HG03439 (cell line): ENCODE results near the gene CD69.
A peak's percentile ranks its signal among the peaks of the same experiment; 100 is the strongest.

Source experiments
- ATAC-seq: cut with Tn5 transposase; IDR thresholded peaks from one replicate; pipeline ENCODE4 v1.9.1; 2021; ENCODE audit warnings: mild to moderate bottlenecking, moderate library complexity; ENCODE audit not compliant: unreplicated experiment

Gene CD69

DNA sequence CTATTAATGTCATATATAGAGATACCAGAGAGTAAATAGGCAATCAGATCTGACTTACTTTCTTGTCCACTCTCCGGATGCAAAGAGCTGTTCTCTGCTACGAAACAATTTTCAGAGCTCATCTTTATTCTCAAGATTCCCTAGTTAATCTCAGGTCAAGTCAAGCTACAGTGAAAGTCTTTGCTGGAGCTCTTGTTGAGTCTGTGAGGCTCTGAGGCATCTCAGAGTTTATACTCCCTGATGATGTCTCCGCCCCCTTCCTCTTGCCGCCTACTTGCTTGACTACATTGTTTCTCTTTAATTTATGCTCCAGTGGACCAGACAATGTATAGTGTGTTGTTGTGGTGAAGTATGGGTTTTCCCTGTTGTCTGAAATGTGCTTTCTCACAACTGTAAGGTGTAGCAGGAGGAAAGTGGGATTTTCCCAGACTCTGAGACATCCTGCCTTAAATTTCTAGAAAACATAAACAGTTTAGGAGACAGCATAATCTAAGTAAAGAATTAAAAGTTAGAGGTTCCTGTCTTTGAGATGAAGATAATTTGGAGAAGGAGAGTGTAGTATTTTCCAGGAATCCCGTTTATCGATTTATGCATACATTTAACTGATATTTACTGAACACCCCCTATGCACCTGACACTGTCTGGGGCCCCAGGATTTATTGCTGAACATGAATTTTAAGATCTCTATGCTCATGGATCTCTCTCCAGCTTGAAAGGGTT, at the start of gene CD69:
Gene CD69, minus strand, starts transcription at position 203 of the 720 bp plus-strand sequence. Its CDS starts 81 bp downstream, at position 122.
- ATAC-seq: peak; percentile 43

- no peak for ATAC-seq
These were observed 49.2 kb upstream of the CD69 start for GRCh38 chr12:9809866-9810265.

GRCh38 chr12:9809338-9809737, 48.6 kb upstream of the CD69 start:
- ATAC-seq: no peak

DNA sequence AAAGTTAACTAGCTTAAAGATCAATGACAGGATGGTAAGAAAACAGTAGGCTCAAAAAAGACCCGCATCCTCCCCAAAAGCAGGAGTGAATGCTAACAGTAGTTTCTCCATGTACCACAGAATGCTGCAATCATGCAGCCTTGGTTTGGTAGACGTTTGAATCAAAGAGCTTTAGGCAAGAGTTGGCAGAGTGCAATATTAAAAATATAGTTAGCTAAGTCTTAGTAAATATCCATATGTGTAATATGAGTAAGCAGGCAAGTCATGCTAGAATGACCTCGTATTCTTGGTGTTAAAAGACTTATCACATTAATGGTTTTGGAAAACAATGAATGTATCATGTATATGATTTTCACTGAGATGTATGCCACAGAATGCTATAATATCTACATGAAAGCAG, 47.8 kb upstream of the CD69 start:
- no peak for ATAC-seq

DNA sequence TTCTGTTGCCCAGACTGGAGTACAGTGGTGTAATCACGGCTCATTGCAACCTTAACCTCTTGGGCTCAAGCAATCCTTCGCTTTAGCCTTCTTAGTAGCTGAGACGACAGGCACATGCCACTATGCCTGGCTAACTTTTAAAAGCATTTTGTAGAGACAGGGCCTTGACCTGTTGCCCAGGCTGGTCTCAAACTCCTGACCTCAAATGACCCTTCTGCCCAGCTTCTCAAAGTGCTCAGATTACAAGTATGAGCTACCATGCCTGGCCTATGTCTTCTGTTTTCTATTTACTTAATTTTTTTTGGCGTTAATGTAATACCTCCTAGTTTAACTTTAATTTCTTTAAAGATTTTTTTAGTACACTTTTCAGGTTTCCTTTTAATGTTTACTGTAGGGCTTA, 46.0 kb upstream of the CD69 start:
- no peak for ATAC-seq

DNA sequence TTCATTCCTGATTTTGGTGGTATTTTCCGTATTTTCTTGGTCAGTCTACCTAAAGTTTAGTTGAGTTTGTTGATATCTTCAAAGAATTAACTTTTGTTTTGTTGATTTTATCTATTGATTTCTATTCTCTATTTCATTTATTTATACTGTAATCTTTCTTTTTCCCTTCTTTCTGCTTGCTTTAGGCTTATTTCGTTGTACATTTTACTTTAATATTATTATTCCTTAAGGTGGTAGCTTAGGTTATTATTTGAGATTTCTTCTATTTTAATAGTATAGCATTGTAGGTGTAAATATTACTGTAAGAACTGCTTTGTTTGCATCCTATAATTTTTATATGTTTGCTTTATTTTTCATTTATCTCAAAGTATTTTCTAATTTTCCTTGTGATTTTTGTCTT, 45.2 kb upstream of the CD69 start:
- ATAC-seq: no peak

- ATAC-seq: no peak
These were observed 39.3 kb upstream of the CD69 start for GRCh38 chr12:9799961-9800360.

DNA sequence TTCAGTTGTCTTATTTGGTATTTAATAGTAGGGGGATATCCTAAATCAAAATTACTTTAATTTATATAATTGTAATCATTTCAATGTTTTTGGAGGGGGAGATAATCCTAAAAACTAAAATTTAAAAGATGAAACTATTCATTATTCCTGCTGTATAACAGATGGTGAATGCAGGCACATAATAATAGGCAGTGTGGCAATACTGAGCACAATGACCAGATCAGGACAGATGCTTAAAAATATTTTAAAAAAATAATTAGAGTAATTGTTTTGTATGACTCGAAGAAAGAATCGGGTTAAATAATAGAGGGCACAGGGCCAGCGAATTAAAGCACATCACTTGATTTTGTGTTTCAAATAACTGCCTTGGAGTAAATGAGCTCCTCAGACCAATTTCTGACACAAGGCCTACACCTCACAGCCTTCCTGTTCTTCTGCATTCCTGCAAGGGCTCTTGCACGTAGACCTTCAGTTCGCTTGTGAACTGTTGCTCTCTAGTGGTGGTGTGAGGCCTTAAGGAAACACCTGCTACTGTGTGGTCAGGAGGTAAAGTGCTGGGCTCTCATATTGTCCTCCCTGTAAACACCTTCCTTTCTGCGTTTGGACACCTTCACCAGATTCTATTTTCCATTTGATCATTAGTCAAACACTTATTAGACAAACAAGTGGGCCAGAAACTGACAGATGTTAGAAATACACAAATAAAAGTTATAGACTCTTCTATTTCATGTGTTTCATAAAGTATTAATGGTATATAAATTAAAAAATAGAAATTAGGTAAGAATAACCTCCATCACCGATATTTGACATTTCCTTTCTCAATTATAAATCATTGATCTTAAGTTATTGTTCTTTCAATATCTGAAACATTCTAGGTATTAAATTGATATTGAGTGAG, 37.3 kb upstream of the CD69 start:
- ATAC-seq: peak; percentile 96

GRCh38 chr12:9796971-9797370, 36.3 kb upstream of the CD69 start:
- no peak for ATAC-seq

DNA sequence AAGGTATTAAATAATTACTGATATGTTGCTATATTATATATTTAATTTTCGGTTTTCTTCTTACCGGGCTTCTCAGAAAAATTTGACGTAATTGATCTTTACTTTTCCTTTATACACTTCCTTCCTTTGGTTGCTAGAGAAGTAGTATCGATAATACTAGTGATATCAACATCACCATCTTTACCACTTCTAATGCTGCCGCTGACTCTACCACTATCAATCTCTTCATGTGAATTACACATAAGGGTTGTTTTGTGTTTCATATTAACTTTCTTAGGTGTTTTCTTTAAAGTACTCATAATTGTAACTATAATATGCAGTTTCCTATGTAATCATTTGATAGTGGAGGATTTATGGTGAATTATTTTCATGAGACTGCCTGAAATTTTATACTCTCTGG, 35.6 kb upstream of the CD69 start:
- no peak for ATAC-seq

- ATAC-seq: no peak
These were observed 35.2 kb upstream of the CD69 start for GRCh38 chr12:9795945-9796344.

GRCh38 chr12:9794484-9795093, 33.9 kb upstream of the CD69 start:
- ATAC-seq: no peak

GRCh38 chr12:9793779-9794395, 33.2 kb upstream of the CD69 start:
- ATAC-seq: no peak

GRCh38 chr12:9792961-9793617, 32.4 kb upstream of the CD69 start:
- ATAC-seq: no peak

- no peak for ATAC-seq
These were observed 31.6 kb upstream of the CD69 start for GRCh38 chr12:9792185-9792900.

GRCh38 chr12:9786726-9787717, 26.3 kb upstream of the CD69 start:
- no peak for ATAC-seq

- no peak for ATAC-seq
These were observed 24.1 kb upstream of the CD69 start for GRCh38 chr12:9784816-9785215.

- ATAC-seq: no peak
These were observed 23.6 kb upstream of the CD69 start for GRCh38 chr12:9784326-9784725.
